ENCODE results near the gene CDSN. TPM values are rescaled to one million over a fixed set of nuclear protein-coding genes. Genes with fewer than 3 reads are reported as not detected.

CDSN gene
- polyA plus RNA-seq, 2 of the 4 experiments (the other 2 are of a cell fraction) = not detected

DNA sequence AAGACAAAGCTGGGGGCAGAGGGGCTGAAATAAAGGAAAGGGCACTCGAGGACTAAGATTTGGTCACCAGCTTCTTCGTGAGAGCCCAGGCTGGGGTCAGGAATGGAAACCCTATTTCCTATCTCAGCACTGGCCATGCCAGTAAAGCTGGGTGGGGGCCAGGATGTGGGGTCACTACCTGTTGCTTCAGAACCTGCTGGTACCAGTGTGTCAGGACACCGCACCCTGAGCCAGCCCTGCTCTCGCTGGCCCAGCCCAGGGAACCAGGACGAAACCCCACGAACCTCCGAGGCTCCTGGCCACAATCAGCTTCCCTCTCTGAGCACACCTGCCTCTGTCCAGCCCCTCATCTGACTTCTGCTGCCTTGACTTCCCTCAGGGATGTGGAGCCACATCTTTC, 2.1 kb downstream of the CDSN start (continued):
- TF ChIP-seq CTCF (IDR thresholded peaks at IDR 0.05) = no peak
- no peak for TF ChIP-seq HOXB13 (CRISPR knock-in tag; IDR thresholded peaks at IDR 0.05; ENCODE audit: low read depth)
- no peak for TF ChIP-seq FOXS1 (CRISPR knock-in tag; IDR thresholded peaks at IDR 0.05)
- TF ChIP-seq JUNB (IDR thresholded peaks at IDR 0.05) = no peak
- TF ChIP-seq FOSL2 (IDR thresholded peaks at IDR 0.05) = no peak
- no peak for TF ChIP-seq FOSL2 (CRISPR knock-in tag; IDR thresholded peaks at IDR 0.05)
- no peak for TF ChIP-seq BHLHE40 (IDR thresholded peaks at IDR 0.05; ENCODE audit: low read depth, low read length)
- TF ChIP-seq ESRRA (IDR thresholded peaks at IDR 0.05; ENCODE audit: borderline replicate concordance, low read length) = no peak
- TF ChIP-seq ZFP36 (IDR thresholded peaks at IDR 0.05; ENCODE audit: borderline replicate concordance, partially characterized antibody) = no peak
- TF ChIP-seq MYC (IDR thresholded peaks at IDR 0.05; ENCODE audit: borderline replicate concordance, low read length) = no peak
- no peak for TF ChIP-seq KDM1A (IDR thresholded peaks at IDR 0.05; ENCODE audit: low read depth)

- no peak overlapping the region for H3K27ac ChIP-seq
- H3K9me3 ChIP-seq = no peaks in the 10 kb centered on the region
- FAIRE-seq (no peak), DNase-seq (ENCODE audit: low read depth in 1 of 2, low spot score in 1 of 2) (no peak), ATAC-seq (no peak)
- ChIA-PET POLR2A (no interaction called here), CTCF (interaction anchor here (0.6 to 4.0 kb wide), 10 partner anchors 9 to 250 kb away, joined by 3 to 31 read pairs (median 4); no protein-coding TSS in a partner anchor)
- TF ChIP-seq HOXA7 (CRISPR knock-in tag; IDR thresholded peaks at IDR 0.05) (no peak), FOXS1 (CRISPR knock-in tag; IDR thresholded peaks at IDR 0.05) (no peak), MAFK (IDR thresholded peaks at IDR 0.05; ENCODE audit: partially characterized antibody) (no peak), HOXB5 (CRISPR knock-in tag; IDR thresholded peaks at IDR 0.05) (no peak), JUNB (IDR thresholded peaks at IDR 0.05) (no peak), USF2 (IDR thresholded peaks at IDR 0.05) (no peak), BCL3 (IDR thresholded peaks at IDR 0.05) (no peak), MYC (IDR thresholded peaks at IDR 0.05; ENCODE audit: borderline replicate concordance, low read length) (no peak), EHF (CRISPR knock-in tag; IDR thresholded peaks at IDR 0.05) (no peak), ZC3H11A (IDR thresholded peaks at IDR 0.05) (no peak)
- TF ChIP-seq, protein P1, sequence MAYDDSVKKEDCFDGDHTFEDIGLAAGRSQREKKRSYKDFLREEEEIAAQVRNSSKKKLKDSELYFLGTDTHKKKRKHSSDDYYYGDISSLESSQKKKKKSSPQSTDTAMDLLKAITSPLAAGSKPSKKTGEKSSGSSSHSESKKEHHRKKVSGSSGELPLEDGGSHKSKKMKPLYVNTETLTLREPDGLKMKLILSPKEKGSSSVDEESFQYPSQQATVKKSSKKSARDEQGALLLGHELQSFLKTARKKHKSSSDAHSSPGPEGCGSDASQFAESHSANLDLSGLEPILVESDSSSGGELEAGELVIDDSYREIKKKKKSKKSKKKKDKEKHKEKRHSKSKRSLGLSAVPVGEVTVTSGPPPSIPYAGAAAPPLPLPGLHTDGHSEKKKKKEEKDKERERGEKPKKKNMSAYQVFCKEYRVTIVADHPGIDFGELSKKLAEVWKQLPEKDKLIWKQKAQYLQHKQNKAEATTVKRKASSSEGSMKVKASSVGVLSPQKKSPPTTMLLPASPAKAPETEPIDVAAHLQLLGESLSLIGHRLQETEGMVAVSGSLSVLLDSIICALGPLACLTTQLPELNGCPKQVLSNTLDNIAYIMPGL (CRISPR knock-in tag; IDR thresholded peaks at IDR 0.05; ENCODE audit: borderline replicate concordance) = no peak
- no peak overlapping the region for H3K4me2 ChIP-seq
- no peak overlapping the region for H3K4me3 ChIP-seq
- WGBS (ENCODE audit: missing lambda C conversion rate) = 93% methylated on average over 15 of the region's 19 CpGs
- H3K4me1 ChIP-seq = peaks cover 17% of the 10 kb centered on the region
Observed at GRCh38 chr6:31116661-31117385, 3.4 kb downstream of the CDSN start.

All from A549 (cell line).